ENCODE results near the gene DRG1.
A peak's percentile ranks its signal among the peaks of the same experiment; 100 is the strongest.
"Not testable (repeated sequence)": the region's sequence is repeated elsewhere in the genome, so short reads cannot be mapped to it uniquely, and the experiment has no call there.

Gene DRG1

GRCh38 chr22:31442768-31443489, 43.5 kb downstream of the DRG1 start:
- no peak for DNase-seq (ENCODE audit: low spot score)

- DNase-seq (ENCODE audit: low spot score), result no peak
These were observed 44.1 kb downstream of the DRG1 start for GRCh38 chr22:31443516-31443915.

DNA sequence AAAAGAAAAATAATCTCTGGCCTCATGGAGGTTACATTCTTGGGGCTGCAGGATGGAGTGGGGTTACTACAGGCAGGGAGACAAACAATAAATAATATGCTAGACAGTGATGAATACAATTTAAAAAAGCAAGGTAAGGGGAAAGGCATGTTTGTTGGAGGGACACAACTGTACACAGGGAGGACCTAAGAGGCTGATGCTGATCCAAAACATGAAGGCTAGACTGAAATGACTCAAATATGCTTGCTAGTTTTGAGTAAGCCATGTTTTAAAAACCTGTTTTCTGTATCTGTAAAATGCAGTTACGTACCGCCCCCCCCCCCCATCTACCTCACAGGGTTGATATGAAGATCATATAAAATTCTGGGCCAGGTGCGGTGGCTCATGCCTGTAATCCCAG, 46.2 kb downstream of the DRG1 start:
- DNase-seq (ENCODE audit: low spot score), result no peak

DNA sequence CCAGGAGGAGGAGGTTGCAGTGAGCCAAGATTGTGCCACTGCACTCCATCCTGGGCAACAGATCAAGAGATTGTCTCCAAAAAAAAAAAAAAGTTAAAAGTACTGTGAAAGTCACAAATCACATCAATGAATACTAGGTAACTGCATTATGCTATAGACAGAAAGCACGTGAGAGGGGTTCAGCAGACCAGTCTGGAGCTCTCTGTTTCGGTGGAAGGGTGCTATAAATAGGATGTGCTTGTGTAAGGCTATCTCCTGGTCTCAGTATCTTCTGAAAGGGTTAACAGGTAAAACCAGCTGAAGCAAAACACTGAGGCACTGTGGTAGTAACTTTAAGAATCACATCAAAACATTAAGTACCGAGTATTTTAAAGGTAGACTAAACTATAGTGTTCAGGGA, 46.8 kb downstream of the DRG1 start:
- no peak for DNase-seq (ENCODE audit: low spot score)

GRCh38 chr22:31446767-31447166, 47.4 kb downstream of the DRG1 start:
- no peak for DNase-seq (ENCODE audit: low spot score)

- DNase-seq (ENCODE audit: low spot score), result no peak
These were observed 47.9 kb downstream of the DRG1 start for GRCh38 chr22:31447337-31447736.

GRCh38 chr22:31448382-31448781, 49.0 kb downstream of the DRG1 start:
- no peak for DNase-seq (ENCODE audit: low spot score)

GRCh38 chr22:31449506-31449905, 50.1 kb downstream of the DRG1 start:
- no peak for DNase-seq (ENCODE audit: low spot score)

DNA sequence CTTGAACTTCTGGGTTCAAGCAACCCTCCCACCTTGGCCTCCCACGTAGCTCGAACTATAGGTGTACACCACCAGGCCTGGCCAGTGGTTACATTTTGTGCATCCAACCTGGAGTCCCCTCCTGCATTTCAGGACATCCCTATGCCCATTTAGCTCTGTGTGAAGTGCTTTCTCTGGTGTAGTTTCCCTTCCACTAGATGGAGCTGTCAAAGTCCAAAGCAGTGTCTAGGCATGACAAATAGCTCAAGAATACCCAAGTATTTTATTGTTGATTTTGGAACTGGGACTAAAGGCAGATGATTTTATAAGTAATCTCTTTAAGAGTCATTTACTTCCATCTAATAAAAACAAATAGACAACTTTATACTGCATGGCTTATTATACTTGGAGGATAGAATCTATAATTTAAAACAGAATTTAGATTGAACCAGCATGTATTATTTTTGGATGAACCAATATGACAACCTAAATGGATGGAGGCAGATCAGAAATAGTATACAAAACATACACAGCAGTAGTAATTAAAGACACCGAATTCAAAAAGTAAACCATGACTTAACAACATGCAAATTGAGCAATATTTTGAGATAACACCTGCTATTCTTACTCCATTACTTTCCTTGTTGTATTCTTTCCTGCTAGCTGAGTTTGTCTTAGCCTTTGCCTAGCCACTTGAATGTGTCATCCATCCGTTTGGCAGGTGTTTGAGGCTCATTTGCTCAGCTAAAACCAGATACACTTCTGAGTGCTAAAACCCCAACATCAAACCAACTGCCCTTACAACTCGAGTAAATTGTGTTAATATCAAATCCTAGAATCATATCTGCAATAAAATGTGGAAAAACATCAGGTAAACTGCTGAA, 52.5 kb downstream of the DRG1 start:
- DNase-seq (ENCODE audit: low spot score), result peak; percentile 72

DNA sequence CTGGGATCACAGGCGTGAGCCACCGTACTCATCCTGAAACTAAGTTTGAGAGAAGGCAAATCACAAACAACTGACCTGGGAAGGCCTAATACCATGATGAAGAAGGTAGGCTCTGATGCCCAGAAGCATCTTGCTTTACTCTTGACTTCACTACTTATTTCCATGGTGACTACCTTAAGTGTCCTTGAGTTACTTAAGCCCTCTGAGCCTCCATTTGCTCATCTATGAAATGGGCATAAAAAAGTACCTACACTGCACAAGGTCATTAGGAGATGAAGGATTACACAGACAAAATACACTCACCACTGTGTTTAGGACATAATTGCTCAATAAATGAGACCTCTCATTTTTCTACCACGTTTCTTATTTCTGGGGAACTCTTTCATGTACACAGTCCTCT, 62.3 kb downstream of the DRG1 start:
- DNase-seq (ENCODE audit: low spot score), result no peak

GRCh38 chr22:31465307-31465706, 65.9 kb downstream of the DRG1 start:
- DNase-seq (ENCODE audit: low spot score), result no peak

DNA sequence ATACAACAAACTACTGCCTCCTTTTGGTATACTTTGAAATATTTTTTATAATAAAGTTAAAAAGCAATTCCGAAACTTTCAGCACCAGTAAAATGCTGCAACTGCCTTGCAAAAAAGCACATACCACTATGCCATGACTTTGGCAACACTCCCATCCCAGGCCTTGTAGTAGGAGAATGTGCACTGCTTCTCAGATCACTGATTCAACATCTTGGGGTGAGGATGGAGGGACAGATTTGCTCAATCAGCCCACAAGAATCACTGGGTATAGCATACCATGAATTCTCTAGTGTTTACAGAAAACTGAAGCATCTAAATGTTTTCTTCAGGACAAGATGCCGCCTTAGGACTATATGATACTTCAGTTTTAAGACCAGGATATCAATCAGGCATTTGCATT, 75.3 kb downstream of the DRG1 start:
- DNase-seq (ENCODE audit: low spot score), result peak; percentile 31

GRCh38 chr22:31475800-31476199, 76.4 kb downstream of the DRG1 start:
- DNase-seq (ENCODE audit: low spot score), result no peak

- no peak for DNase-seq (ENCODE audit: low spot score)
These were observed 77.9 kb downstream of the DRG1 start for GRCh38 chr22:31477329-31477728.

- DNase-seq (ENCODE audit: low spot score), result no peak
These were observed 81.7 kb downstream of the DRG1 start for GRCh38 chr22:31481129-31481528.

GRCh38 chr22:31482470-31482869, 83.1 kb downstream of the DRG1 start:
- DNase-seq (ENCODE audit: low spot score), result not testable (repeated sequence)
